VCaP (cell line): ENCODE data around the gene GPR61.

Experiments
- H3K27ac ChIP-seq: fragments of 450-650 bp; 2 replicates; pipeline ENCODE4 v1.5.1; 2017
- CTCF ChIP-seq: fragments of 450-650 bp; conservative IDR thresholded peaks from 2 replicates; pipeline ENCODE4 v1.5.1; 2017; ENCODE audit warnings: mild to moderate bottlenecking, moderate library complexity

The GPR61 gene

GRCh38 chr1:109509176-109510134, 30.2 kb upstream of the GPR61 start, which contains the start of gene AMIGO1:
TSS of gene AMIGO1 (minus strand) at chr1:109509727. CDS start at chr1:109508912, 815 bp downstream.
- no peak for TF ChIP-seq CTCF
- peak within 1 kb of the TSS; percentile 66 for H3K27ac ChIP-seq

DNA sequence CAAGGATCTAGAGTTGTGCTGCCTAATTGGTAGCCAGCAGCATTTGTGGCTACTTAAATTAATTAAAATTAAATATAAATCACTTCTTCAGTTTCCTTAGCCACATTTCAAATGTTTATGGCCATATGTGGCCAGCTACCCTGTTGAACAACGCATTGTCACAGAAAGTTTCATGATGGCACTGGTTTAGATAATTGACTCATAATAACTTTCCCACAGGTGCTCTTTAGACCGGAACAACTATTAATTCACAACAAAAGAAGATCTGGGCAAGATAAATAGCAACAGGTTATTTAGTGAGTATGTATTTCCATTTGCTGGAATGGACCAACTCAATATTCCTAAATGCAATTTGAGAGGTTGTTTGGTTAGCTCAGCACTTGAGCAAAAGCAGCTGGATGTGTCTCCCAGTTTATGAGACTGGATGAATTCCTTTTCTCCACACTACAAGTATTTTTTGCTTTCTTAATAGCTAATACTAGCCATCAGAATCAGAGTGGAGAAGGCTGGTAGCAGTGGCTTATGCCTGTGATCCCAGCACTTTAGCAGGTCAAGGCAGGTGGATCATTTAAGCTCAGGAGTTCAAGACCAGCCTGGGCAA, 26.5 kb upstream of the GPR61 start:
- H3K27ac ChIP-seq: no peak overlapping the region
- no peak for TF ChIP-seq CTCF

- TF ChIP-seq CTCF: no peak
- H3K27ac ChIP-seq: no peak overlapping the region
Measured at GRCh38 chr1:109514846-109515245, 24.8 kb upstream of the GPR61 start.

GRCh38 chr1:109516872-109517271, 22.8 kb upstream of the GPR61 start:
- no peak for TF ChIP-seq CTCF
- no peak overlapping the region for H3K27ac ChIP-seq

DNA sequence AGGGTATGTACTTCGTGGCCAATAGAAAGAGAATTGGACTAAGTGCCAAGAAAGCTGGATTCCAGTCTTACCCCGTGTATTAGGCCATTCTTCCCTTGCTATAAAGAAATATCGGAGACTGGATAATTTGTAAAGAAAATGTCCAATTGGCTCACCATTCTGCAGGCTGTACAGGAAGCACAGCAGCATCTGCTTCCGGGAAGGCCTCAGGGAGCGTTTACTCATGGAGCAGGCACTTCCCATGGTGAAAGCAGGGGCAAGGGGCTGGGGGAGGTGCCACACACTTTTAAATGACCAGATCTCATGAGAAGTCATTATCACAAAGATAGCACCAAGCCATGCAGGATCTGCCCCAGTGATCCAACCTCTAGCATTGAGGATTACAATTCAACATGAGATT, 22.3 kb upstream of the GPR61 start:
- no peak for TF ChIP-seq CTCF
- no peak overlapping the region for H3K27ac ChIP-seq

GRCh38 chr1:109521002-109521951, 18.4 kb upstream of the GPR61 start:
- no peak for TF ChIP-seq CTCF

More at GRCh38 chr1:109521002-109521951, 18.4 kb upstream of the GPR61 start:
- no peak overlapping the region for H3K27ac ChIP-seq
